Measurements from ENCODE around the gene ASPG.

The ASPG gene

DNA sequence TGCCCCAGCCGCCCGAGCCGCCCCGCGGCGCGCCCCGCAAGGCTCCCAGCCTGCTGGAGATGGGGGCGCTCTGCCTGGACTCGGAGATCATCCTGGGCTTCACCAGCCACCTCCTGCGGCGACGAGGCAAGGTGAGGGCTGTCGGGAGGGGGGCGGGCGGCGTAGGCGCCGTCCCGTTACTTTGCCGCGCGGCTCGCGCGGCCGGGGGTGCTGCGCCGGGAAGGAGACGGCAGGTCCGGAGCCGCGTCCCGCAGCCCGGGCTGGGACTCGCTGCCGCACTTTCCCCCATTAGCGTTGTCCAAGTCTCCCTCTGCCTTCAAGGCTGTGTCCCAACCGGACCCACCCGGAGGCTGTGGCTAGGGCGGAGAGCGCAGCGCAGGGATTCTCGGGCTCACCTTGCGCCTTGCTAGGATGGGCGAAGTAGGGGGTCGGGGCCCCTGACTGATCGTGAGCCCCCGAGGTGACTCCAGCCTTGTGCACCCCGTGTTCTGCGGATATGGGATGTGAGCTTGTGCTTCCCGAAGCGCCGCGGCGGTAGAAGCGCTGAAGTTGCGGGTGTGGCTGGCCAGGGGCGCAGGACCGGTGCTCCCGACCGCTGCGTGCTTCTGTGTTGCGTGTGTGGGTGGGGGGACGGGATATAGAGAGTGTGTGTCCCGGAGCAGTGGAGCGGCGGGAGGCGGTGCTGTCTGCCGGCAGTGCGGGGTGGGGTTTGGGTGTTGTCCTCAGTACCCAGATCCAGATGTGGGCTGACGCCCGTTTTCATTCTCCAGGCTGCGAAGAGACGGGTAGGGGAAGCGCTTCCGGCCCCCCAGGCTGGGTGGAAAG lies 51.2 kb downstream of the ASPG start:
- no peak for TF ChIP-seq CTCF (IDR thresholded peaks at IDR 0.05)
- no peak for TF ChIP-seq ZFX (IDR thresholded peaks at IDR 0.05; ENCODE audit: borderline replicate concordance)
- no peak overlapping the region for H3K27ac ChIP-seq

DNA sequence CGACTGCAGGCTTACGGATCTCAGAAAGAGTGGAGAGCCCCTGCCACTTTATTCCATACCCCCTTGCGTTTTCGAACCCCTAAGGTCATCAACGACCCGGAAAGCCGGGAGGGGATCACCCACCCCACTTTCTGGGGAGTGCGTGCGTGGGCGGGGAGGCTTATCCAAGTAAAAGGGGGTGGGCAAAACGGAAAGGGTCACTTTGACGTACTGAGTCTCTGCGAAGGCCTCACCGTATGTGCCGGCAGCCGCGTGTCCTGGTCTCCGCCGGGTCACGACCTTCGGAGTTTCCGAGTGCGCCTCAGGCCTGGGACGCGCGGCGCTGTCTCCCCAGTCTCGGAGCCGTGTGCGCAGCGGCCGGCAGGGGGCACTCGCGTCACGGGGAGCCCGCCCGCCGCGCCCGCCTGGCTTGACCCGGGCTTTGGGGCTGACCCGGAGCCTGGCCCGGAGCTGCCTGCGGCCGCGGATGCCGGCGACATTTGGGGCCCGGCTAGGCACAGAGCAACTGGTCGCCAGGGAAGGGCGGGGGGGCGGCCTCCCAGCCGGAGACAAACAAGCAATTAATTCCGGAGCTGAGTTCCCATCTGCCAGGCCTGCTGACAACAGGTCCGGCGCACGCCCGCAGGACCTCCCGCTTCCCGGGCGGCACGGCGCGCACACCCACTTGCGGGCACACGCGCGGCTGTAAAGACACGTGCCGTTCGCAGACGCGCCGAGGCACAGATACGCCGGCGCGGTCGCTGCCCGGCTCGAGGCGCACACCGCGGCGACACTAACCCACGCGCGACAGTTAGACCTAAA lies 52.0 kb downstream of the ASPG start:
- no peak overlapping the region for H3K27ac ChIP-seq

DNA sequence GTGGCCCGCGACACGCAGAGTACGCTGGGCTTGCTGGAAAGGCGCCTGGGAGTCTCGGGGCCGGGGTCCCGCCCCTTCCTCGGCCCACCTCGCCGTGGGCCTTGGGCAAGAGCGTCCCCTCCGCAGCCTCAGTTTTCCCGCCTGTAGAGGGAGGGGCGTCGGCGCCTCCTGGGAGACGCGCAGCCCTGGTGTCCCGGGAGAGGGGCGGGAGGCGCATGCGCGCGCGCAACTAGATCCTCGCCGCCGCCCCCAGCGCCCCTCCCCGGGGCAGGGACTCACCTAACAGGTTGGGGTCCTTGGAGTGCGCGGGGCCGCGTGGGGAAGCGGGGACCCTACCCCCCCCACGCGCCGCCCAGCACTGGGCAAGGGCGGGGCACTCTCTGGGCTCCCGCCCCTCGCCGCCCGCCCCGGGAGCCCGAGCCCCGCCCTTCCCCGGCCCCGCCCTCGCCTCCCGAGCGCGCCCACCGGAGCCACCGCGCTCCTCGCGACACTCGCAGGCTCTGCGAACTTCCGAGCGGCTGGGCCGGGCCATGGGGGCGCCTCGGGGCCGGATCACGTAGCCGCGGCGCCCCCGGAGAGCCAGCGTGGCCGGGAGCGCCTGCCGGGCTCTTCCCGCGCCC lies 52.7 kb downstream of the ASPG start, which contains the start of gene KIF26A:
KIF26A (plus strand) TSS at position 490 of the 620 bp plus-strand sequence. CDS start 136 bp downstream, outside the sequence.
- no peak for TF ChIP-seq ZFX (IDR thresholded peaks at IDR 0.05; ENCODE audit: borderline replicate concordance)
- TF ChIP-seq CTCF (IDR thresholded peaks at IDR 0.05) = no peak
- no peak within 1 kb of the TSS for H3K27ac ChIP-seq

More for the DNA sequence above, 52.0 kb downstream of the ASPG start:
- TF ChIP-seq CTCF (IDR thresholded peaks at IDR 0.05) (peak; percentile 94), ZFX (IDR thresholded peaks at IDR 0.05; ENCODE audit: borderline replicate concordance) (no peak)

DNA sequence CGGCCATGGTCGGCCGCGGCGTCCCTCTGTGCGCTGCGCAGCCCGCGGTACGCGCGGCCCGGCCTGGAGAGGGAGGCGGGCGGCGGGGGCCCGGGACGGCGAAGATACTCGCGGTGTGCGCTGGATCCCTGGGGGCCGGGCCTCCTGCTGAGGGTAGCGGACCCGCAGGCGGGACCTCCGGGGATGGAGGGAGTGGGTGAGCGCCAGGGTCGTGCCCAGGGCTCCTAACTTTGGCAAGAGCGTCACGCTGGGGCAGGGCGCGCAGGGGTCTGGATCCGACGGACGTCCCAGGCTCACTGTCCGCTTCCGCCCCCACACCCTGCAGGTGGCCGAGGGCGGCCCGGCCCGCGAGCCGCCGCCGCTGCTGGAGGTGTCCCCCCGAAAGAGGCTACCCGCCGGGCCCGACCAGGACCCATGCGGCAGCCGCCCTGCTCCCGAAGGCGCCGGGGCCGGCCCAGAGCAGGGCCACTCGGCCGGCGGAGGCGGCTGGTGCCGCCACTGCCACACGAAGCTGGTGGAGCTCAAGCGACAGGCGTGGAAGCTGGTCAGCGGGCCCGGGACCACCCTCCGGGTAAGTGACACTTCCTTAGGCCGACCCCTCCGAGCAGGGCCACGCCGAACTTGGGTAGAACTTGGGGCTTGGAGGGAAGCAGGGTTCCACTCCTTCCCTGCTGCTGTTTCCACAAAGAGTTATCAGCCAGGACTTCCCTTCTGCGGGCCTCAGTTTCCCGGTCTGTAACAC lies 53.4 kb downstream of the ASPG start:
- TF ChIP-seq ZFX (IDR thresholded peaks at IDR 0.05; ENCODE audit: borderline replicate concordance) (no peak), CTCF (IDR thresholded peaks at IDR 0.05) (no peak)
- no peak overlapping the region for H3K27ac ChIP-seq

- TF ChIP-seq ZFX (IDR thresholded peaks at IDR 0.05; ENCODE audit: borderline replicate concordance) (no peak), CTCF (IDR thresholded peaks at IDR 0.05) (no peak)
These were observed 54.1 kb downstream of the ASPG start for GRCh38 chr14:104139460-104140212.

DNA sequence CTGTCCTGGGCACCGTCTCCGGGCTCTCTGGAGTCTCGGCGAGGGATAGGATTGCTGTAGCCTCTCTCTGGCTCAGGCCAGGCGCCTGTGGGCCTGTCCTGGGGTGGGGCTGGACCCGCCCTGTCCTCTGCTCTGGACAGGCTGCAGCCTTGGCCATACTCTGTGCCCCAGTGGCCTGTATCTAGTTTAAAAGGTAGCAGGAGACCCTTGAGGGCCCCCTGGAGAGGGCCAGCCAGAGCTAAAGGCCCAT lies 54.6 kb downstream of the ASPG start:
- no peak for TF ChIP-seq ZFX (IDR thresholded peaks at IDR 0.05; ENCODE audit: borderline replicate concordance)
- no peak for TF ChIP-seq CTCF (IDR thresholded peaks at IDR 0.05)
- H3K27ac ChIP-seq = no peak overlapping the region

More at GRCh38 chr14:104139460-104140212, 54.1 kb downstream of the ASPG start:
- H3K27ac ChIP-seq = no peak overlapping the region
